ENCODE measurements around the gene TEAD4. TPM values are rescaled to one million over a fixed set of nuclear protein-coding genes. Genes with fewer than 3 reads are reported as not detected.

TEAD4 gene
- polyA plus RNA-seq, 1 experiment: 10.3 TPM

DNA sequence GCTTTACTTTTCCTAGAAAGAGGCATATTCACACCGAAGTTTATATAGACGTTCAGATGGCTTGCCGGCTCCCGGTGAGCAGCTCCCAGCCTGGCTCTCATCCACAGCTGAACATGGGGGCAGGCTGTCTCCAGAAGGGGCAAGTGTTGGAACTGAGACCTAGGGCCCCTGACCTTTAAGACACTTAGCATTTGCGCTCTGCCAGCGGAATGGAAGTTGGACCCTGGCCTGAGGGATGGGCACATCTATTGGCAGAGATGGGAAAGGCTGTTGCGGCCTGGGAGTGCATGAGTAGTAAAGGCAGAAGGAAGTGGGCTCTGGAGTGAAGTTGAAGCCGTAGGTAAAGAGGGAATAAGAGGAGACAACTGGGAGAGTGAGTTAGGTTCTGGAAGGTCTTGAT, 63.8 kb downstream of the TEAD4 start:
- ChIA-PET POLR2A (no interaction called here), CTCF (interaction anchor here (1.1 kb wide), 1 partner anchor 11 kb away, joined by 4 read pairs; no protein-coding TSS in a partner anchor)
- no peaks in the 10 kb centered on the region for H3K27me3 ChIP-seq (ENCODE audit: control insufficient read depth, insufficient read depth, low read length)
- no peak overlapping the region for H3K4me3 ChIP-seq (ENCODE audit: low read depth, low read length)
- H3K27ac ChIP-seq (ENCODE audit: low read depth, low read length): no peak overlapping the region
- H3K9me3 ChIP-seq (ENCODE audit: control insufficient read depth, insufficient read depth, low read length): no peaks in the 10 kb centered on the region
- DNase-seq (ENCODE audit: low read depth, low spot score): no peak
- TF ChIP-seq, protein P1, sequence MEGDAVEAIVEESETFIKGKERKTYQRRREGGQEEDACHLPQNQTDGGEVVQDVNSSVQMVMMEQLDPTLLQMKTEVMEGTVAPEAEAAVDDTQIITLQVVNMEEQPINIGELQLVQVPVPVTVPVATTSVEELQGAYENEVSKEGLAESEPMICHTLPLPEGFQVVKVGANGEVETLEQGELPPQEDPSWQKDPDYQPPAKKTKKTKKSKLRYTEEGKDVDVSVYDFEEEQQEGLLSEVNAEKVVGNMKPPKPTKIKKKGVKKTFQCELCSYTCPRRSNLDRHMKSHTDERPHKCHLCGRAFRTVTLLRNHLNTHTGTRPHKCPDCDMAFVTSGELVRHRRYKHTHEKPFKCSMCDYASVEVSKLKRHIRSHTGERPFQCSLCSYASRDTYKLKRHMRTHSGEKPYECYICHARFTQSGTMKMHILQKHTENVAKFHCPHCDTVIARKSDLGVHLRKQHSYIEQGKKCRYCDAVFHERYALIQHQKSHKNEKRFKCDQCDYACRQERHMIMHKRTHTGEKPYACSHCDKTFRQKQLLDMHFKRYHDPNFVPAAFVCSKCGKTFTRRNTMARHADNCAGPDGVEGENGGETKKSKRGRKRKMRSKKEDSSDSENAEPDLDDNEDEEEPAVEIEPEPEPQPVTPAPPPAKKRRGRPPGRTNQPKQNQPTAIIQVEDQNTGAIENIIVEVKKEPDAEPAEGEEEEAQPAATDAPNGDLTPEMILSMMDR (IDR thresholded peaks at IDR 0.05; ENCODE audit: low read depth, low read length): no peak

GRCh38 chr12:3028108-3028507, 68.9 kb downstream of the TEAD4 start:
- H3K4me3 ChIP-seq (ENCODE audit: low read depth, low read length): no peak overlapping the region
- no peaks in the 10 kb centered on the region for H3K9me3 ChIP-seq (ENCODE audit: control insufficient read depth, insufficient read depth, low read length)
- CTCF ChIA-PET: interaction anchor here (0.6 kb wide), 1 partner anchor 153 kb away, joined by 3 read pairs; no protein-coding TSS in a partner anchor
- H3K27me3 ChIP-seq (ENCODE audit: control insufficient read depth, insufficient read depth, low read length): no peaks in the 10 kb centered on the region
- POLR2A ChIA-PET: no interaction called here
- TF ChIP-seq, protein P1 (IDR thresholded peaks at IDR 0.05; ENCODE audit: low read depth, low read length): no peak
- DNase-seq (ENCODE audit: low read depth, low spot score): no peak
- H3K27ac ChIP-seq (ENCODE audit: low read depth, low read length): no peak overlapping the region

DNA sequence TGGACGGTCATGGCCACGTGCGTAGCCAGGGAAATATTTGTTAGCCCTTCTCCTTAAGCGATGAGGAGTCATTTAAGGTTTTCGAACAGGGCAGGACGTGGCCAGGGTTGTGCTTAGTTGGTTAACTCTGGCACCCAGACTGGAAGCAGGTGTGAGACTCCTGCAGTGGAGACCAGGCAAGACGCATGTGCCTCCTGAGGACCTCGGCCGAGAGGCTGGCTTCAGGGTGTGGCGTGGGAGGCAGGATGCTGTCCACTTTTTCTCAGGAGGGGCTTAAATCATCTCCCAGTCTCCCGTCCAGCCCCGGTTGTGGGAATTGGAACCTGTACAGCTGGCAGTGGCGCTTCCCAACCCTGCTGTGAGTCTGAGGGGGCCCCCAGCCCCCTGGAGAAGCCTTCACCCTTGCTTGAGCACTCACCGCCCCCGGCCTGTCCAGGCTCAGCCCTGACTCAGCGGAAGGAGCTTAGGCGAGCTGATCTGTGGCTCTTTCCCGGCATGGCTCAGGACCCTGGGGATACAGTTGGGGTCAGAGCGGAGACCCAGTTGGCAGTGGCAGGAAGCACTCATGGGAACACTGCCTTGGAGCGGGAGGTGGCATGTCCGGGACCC, 71.7 kb downstream of the TEAD4 start:
- TF ChIP-seq, protein P1 (IDR thresholded peaks at IDR 0.05; ENCODE audit: low read depth, low read length): no peak

DNA sequence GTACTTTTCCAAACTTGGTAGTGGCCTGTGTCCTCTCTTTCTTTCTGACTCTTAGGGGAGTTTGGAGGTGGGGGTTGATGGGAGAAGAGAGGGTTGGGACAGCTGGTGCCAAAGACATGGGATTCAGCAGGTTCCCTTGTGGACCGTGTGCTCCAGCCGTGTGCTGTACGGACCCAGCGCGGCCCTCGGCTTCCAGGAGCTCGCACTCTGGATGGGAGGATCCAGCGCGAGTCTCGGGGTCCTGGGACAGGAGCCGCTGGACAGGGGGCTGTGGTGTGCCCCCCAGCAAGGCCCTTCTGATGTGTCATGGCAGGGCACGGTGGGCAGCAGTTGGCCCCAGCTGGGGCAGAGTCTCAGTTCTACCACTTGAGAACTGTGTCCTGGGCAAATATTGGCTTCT, 73.0 kb downstream of the TEAD4 start:
- ChIA-PET CTCF (no interaction called here), POLR2A (no interaction called here)
- no peak overlapping the region for H3K27ac ChIP-seq (ENCODE audit: low read depth, low read length)
- DNase-seq (ENCODE audit: low read depth, low spot score): no peak
- no peak overlapping the region for H3K4me3 ChIP-seq (ENCODE audit: low read depth, low read length)
- no peaks in the 10 kb centered on the region; the same call in 1 of the 2 replicates for H3K9me3 ChIP-seq (ENCODE audit: control insufficient read depth, insufficient read depth, low read length)
- TF ChIP-seq, protein P1 (IDR thresholded peaks at IDR 0.05; ENCODE audit: low read depth, low read length): no peak
- H3K27me3 ChIP-seq (ENCODE audit: control insufficient read depth, insufficient read depth, low read length): no peaks in the 10 kb centered on the region

More for the DNA sequence above, 71.7 kb downstream of the TEAD4 start:
- no peak overlapping the region for H3K27ac ChIP-seq (ENCODE audit: low read depth, low read length)
- CTCF ChIA-PET: interaction anchor here (0.6 to 1.6 kb wide), 2 partner anchors 10 to 73 kb away, joined by 3 to 6 read pairs; no protein-coding TSS in a partner anchor
- H3K27me3 ChIP-seq (ENCODE audit: control insufficient read depth, insufficient read depth, low read length): no peaks in the 10 kb centered on the region
- DNase-seq (ENCODE audit: low read depth, low spot score): no peak
- H3K4me3 ChIP-seq (ENCODE audit: low read depth, low read length): no peak overlapping the region
- POLR2A ChIA-PET: no interaction called here
- no peaks in the 10 kb centered on the region; the same call in 1 of the 2 replicates for H3K9me3 ChIP-seq (ENCODE audit: control insufficient read depth, insufficient read depth, low read length)

DNA sequence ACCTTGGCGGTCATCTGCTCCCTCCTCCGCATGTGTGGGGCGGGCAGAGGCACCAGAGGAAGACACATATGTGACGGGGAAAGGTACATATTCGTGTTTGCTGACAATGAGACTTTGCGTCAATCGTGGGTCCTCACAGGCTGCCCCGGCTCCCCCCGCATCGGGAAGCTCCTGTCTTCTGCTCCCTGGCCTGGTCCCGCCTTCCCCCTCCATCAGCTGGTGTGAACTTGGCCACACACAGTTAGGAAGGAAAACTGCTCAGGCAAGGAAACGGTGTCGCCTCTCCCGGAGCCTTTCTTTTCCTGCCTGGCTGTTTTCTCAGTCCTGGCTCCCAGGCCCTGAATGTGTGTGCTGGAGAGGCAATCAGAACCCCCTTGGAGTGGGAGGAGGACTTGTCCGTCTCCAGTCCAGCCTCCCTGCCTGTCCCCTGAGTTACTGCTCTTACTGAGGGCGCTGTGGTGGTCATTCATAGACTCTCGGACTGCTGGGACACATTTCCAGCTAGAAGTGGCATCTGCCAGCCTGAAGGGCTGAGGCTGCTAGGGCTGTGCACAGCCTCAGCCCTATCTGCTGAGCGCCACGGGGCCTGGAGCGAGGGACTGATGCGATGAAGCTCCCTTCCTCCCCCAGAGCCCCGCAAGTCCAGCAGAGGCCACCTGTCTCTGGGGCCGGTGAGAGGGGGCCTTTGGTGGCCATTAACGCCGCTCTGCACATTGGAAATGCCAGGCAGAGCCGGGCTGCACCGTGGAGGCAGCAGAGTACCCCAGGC, 73.8 kb downstream of the TEAD4 start:
- CTCF ChIA-PET: interaction anchor here (0.9 to 1.9 kb wide), 6 partner anchors 8 to 185 kb away, joined by 3 to 7 read pairs (median 3); no protein-coding TSS in a partner anchor
- POLR2A ChIA-PET: no interaction called here
- H3K4me3 ChIP-seq (ENCODE audit: low read depth, low read length): no peak overlapping the region
- H3K27ac ChIP-seq (ENCODE audit: low read depth, low read length): no peak overlapping the region
- no peaks in the 10 kb centered on the region; the same call in 1 of the 2 replicates for H3K9me3 ChIP-seq (ENCODE audit: control insufficient read depth, insufficient read depth, low read length)
- H3K27me3 ChIP-seq (ENCODE audit: control insufficient read depth, insufficient read depth, low read length): no peaks in the 10 kb centered on the region
- no peak for DNase-seq (ENCODE audit: low read depth, low spot score)
- TF ChIP-seq, protein P1 (IDR thresholded peaks at IDR 0.05; ENCODE audit: low read depth, low read length): no peak

Measured in AG04450 (cell line).